GM12891 (cell line): ENCODE results near the gene ZNF230.

ENCODE experiments used
- POLR2A ChIP-seq: IDR thresholded peaks from 2 replicates; pipeline ENCODE4 v1.6.1; 2011; ENCODE audit warnings: low read depth, low read length, control low read depth
- POLR2AphosphoS5 ChIP-seq: IDR thresholded peaks from 2 replicates; pipeline ENCODE4 v1.6.1; 2011; ENCODE audit warnings: low read depth, low read length, control low read depth

- no peak for TF ChIP-seq POLR2A
- no peak for TF ChIP-seq POLR2AphosphoS5
Observed at GRCh38 chr19:44024900-44025216, 22.1 kb downstream of the ZNF230 start.
